NCI-H345 (cell line): ENCODE results near the gene ZNF516.
A peak's percentile ranks its signal among the peaks of the same experiment; 100 is the strongest.
"Not testable (repeated sequence)": the region's sequence is repeated elsewhere in the genome, so short reads cannot be mapped to it uniquely, and the experiment has no call there.

Experiments
- DNase-seq: peaks from one replicate; lab custom pipeline; 2025; lab: John Stamatoyannopoulos, UW

ZNF516 gene

DNA sequence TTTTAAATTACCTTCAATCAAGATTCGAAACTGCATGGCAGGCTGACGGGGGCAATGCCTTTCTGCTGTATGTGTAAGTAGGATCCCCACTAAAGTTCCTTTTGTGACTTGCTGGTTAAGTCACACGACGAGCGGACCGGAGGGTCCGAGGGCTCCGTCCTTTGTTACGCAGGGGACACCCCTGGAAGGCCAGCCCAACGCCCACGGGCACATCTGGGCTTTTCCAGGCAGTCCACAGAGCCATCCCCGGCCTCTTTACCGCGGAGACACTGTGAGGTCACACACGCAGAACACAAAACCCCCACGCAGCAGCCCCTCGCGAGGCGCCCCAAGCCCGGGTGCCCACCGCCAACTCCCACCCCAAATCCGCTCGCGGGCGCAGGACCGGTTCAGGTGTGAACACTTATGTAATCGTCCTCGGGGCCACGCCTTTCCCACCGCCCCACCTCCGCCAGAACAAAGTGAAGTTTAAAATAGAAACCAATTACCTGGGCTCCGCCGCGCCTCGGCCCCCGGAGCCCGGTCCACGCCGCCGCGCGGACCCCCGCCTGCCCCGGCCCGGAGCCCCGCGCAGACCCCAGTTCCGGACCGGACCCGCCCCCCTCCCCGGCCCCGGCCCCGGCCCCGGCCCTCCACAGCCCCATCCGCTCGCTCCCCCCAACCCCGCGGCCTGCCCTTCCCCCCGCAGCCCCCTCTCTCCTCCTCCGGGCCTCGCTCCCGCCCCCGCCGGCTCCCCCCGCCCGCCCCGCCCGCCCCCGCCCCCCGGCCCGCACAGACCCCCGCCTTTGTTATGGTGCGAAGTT lies 4.2 kb downstream of the ZNF516 start:
- DNase-seq: peak; percentile 47

- no peak for DNase-seq
Observed at GRCh38 chr18:76490033-76490432, 5.0 kb downstream of the ZNF516 start.

GRCh38 chr18:76489081-76489480 lies 6.0 kb downstream of the ZNF516 start:
- DNase-seq: no peak

- DNase-seq: no peak
Observed at GRCh38 chr18:76488190-76488589, 6.9 kb downstream of the ZNF516 start.

- no peak for DNase-seq
Observed at GRCh38 chr18:76487782-76488181, 7.3 kb downstream of the ZNF516 start.

DNA sequence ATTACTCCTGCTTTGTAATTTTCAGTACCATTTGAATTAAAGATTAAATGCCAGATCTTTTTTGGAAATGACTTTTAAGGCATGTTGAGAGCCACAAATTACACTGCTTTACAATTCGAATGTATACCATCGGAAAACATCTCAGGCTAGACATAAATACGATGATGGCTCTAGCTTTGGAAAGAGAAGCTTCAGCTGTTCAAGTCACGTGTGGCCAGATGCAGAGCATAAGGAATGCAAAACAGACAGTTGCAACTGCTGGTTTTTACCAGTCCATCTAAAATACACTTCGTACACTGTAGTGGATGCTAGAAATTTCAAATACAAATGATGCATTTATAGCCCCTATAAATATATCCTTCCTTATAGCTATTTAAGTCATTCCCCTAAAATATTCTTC lies 8.0 kb downstream of the ZNF516 start:
- no peak for DNase-seq

DNA sequence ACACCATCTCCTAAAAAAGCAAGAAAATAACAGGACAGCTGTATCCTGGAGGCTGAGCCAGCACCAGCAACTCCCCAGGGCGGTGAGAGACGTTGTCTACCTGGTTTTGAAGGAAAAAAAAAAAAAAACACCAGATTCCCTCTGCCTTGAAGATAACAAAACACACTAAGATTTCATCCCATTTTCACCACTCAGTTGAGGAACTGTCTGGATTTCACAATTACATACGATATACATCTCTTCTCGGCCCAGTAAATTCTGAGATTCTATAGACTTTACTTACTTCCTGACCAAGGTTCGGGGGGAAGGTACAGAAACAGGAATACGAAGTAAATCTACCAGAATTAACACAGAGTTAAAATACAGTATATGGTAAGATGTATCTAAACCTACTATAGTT lies 8.5 kb downstream of the ZNF516 start:
- DNase-seq: no peak

- no peak for DNase-seq
Observed at GRCh38 chr18:76486038-76486437, 9.0 kb downstream of the ZNF516 start.

DNA sequence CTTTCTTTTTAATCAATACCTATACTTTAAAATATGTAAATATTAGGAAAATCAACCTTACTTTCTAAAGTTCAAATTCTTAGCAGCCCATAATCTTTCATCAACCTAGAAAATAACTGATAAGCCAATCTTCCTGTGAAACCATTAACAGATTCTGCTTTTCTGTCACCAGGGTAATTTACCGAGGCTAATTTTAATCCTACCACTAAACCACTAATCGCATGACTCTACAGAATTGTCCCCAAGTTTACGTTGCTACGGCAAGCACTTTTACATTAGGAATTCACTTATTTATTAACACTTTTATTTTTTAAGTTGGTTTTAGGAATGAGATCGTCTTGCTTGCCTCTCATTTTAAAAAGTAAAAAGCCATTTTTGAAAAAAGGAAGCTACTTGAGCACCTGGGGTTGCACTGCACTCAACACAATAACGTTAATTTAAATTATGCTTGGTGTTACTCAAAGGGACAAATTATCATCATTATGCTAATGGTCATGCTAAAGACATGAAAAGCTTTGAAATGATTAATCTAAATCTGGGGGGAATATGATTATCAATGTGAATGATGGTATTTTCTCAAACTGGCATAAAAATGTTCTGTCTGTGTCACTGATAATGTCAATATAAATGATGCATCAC lies 10.2 kb downstream of the ZNF516 start:
- no peak for DNase-seq

GRCh38 chr18:76483780-76484179 lies 11.3 kb downstream of the ZNF516 start:
- no peak for DNase-seq

DNA sequence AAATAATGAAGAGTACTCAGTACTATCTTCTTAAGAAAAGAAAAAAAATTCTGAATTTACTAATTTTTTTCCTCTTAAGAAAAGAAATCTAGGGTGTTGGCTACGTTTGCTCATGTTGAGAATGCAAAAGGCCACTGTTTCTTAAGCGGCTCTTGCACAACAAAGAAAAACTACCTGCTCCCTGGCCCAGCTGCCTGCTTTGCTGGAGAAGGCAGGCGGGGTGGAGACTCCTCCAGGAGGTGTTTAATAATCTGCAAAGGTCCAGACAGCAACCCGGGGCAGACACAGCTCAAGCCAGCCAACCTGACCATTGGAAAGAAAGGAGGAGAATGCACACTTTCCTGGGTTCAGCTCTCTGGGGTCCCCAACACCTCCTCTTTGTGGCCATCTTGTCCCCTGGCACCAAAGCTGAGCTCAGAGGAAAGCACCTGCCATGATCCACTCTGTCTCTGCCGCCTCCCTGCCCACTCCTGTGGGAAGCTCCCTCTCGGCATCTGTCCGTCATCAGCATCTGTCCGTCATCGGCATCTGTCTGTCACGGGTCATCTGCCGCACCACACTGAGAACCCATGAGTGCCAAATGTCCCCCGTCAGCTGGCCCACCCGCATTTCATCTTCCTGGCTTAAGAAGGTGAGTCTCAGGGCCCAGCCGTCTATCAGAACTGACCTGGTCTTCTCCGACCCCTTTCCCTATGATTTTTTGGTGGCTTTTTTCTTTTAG lies 11.9 kb downstream of the ZNF516 start:
- DNase-seq: no peak

DNA sequence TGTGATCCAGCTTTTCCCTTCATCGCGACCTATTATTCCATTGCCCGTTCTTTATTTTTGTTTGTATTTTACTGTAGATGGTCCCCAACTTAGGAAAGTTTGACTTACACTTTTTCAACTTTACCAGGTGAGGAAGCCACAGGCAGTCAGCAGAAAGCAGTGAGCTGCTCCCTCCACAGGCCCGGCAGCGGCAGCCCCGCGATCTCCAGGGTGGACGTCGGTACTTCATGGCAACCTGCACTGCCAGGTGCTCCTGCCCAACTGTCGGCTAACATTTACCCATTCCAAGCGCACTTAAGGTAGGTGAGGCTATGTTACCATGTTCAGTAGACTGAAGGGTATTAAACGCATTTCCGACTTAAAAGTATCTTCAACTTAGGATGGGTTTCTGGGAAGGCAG lies 12.8 kb downstream of the ZNF516 start:
- no peak for DNase-seq

DNA sequence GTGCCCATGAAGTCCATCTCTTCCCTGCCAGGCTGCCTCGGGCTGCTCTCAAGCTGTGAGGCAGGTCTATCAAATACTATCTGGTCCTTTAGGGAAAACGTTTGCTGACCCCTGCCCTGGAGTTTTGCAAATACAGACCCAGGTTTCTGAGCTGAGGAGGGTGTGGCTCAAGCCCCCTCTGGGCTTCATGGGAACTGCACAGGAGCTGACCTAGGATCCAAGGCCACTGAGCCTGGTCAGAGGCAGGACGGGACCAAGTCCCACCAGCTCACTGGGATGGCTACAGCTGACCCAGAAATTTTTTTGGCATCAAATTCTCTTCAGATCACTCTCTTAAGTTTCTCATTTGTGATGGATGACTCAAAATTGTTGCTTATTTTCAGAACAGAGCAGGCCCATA lies 14.1 kb downstream of the ZNF516 start:
- no peak for DNase-seq

GRCh38 chr18:76479351-76480238 lies 15.4 kb downstream of the ZNF516 start:
- DNase-seq: no peak

DNA sequence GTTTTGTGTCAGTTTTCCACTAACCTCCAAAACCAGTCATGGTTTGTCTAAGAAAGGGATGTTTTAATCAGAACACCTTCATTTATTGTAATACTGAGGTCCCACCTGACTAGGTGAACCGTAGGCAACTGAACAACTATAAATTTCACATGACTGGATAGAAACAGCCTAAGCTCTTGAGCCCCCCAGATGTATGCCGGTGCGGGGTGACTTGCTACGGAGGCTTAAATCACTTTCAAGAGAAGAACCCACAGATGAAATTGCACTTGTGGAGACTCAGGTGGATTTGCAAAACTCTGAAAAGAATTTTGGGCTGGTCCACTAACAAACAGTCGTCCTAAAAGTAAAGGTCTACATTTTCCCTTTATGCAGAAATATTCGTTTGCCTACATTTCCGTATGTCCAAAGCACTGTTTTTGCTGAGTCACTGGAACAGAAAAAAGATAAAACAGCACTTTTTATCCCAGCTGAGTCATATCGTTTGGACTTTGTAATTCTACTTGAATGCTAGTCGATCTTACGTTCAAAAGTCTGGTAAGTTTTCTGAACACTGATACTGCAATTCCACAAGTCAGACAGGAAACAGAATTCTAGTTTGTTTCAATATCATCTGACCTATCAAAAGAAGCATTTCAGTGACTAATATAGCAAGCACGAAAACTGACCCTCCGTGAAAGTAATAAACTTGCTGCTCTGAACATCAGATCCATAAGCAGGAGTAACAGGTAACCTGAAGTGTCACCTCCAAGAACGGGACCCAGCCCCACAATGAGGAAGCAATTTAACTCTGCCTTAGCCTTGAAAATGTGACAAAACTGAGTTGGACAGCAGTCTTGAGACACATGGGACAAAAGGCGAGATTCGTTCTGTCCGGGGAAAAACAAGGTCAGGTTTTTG lies 18.1 kb downstream of the ZNF516 start:
- no peak for DNase-seq

DNA sequence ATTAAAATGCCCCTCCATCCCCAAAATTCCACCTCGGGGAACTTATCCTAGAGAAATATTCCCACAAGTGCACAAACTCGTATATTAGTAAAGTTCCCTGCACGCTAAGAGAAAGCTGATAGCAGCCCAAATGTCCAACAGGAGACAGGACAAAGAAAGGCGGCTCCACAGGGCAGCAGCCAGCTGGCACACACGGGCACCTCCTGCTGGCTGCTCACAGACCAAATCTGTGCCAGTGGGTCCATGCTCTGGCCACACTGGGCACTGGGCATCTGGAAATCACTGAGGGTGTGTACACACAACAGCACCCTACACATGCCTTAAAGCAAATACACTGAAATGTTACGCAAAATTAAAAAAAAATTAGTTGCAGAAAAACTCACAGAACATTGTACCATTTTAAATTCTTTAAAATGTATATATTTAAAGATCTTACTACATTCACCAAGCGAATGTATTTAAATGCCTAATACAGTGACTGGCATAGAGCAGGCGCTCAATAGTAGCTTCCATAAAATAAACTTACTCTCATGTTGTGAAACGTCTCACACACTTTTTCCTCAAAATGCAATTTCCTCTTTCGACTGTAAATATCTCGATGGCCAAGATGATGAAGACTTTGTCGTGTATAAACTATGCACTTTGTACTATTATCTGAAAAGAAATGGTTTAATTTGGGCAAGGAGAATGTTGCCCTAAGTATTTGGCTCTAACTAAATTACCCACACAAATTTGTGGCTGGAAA lies 19.4 kb downstream of the ZNF516 start:
- no peak for DNase-seq

DNA sequence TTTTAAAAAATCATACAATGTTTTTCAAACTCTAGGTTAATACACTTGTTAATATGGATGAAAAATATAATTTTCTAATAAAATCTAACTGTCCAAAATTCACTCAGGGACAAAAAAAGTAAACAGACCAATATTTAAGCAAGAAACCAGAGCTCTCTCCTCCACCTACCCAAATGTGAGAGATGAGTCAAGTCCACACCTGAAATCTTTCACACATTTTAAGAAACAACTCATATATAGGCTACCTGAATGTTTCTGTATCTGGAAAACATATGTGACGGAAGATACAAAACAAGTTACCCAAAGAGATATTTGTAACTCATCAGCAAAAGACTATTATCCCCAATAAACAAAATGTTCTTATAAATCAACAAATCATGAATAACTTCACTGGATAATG lies 20.2 kb downstream of the ZNF516 start:
- no peak for DNase-seq

- not testable (repeated sequence) for DNase-seq
Observed at GRCh38 chr18:76473521-76473920, 21.5 kb downstream of the ZNF516 start.

GRCh38 chr18:76472829-76473228 lies 22.2 kb downstream of the ZNF516 start:
- DNase-seq: no peak

GRCh38 chr18:76471593-76471992 lies 23.4 kb downstream of the ZNF516 start:
- DNase-seq: no peak
